Hippocampal formation (tissue), 2 donors: ENCODE results near the gene SYNDIG1.

Experiments
- DNase-seq, 2 donors: peaks; one replicate each; lab custom pipeline; 2025; lab: John Stamatoyannopoulos, UW

Gene SYNDIG1

DNA sequence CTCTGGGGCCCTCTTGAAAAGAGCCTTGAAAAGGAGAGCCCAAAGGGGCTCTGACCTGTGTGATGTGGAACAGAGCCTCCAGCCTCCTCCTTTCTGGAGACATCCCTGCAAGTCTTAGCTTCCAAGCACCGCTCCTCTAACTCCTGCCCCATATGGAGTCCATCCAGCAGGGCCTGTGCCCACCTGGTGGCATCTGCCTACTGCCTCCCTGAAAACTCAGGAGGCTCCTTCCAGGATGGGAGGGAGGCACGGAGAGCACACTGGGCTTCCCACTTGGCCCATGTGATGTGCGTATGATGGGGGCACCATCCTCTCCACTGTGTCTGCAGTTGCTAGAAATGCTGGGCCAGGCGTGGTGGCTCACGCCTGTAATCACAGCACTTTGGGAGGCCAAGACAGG lies 98.1 kb downstream of the SYNDIG1 start:
- no peak for DNase-seq

DNA sequence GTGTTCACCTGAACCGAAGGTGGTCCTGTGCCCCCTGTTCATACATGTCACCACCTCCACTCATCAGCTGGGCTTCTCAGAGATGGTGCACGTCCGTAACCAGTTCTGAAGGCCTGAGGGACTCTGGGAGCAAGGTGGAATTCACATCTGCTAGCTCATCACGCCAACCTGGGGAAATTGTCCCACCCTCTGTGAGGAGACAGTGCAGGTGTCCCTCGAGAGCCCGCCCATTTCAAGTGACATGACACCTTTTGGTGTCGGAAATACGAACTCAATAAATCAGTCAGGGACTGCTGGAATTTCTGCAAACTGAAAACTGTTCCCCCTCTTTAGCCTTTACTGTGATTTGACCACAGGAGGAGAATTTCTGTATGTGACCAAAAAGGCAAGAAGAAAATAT lies 99.4 kb downstream of the SYNDIG1 start:
- DNase-seq = no peak

DNA sequence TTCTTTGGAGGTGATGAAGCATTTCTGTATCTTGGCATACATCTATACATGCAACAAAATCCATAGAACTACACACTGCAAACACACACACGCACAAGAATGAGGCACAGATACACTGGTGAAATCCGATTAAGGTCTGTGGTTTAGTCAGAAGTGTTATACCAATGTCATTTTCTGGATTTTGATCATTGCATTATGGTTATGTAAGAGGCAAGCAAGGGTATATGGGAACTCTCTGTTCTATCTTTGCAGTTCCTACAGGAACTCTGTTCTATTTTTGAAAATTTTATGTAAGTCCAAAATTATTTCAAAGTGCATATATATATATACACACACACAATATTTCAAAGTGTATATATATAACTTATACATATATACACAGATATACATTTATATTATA lies 101.7 kb downstream of the SYNDIG1 start:
- DNase-seq = no peak

DNA sequence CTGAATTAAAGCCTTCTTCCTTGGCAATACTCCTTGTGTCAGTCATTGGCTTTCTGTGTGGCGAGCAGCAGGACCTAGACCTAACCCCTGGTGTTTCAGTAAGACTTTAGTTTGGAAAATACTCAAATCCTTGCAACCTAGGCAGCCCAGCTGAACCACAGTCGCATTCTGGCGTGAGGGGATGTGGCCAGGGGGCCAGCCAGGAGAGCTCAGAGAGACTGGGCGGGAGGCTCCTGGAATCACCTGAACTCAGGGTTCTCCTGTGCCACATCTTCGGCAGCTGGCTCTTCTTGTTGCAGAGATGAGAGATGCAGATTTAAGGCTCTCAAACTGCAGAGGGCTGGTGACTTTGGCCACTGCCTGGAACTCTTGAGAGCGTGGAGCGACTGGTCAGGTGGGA lies 102.7 kb downstream of the SYNDIG1 start:
- DNase-seq = no peak

DNA sequence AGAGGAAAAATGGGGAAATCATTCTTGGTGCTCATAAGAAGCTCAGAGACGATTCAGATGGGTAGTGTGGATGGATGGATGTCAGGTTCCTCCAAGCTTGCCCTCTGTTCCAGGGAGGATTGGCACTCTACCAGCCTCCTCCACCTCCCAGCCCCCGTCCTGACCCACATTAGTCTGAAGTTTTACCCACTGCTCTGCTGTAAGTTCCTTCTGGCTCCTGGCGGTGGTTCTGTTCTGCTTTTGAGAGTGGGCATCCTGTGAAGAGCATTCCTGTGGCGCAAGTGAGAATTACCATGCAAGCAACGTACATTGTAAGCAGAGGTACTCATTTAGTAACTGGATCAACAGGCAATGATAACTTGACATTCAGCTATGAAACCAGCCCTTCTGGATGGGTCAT lies 103.4 kb downstream of the SYNDIG1 start:
- DNase-seq = no peak

DNA sequence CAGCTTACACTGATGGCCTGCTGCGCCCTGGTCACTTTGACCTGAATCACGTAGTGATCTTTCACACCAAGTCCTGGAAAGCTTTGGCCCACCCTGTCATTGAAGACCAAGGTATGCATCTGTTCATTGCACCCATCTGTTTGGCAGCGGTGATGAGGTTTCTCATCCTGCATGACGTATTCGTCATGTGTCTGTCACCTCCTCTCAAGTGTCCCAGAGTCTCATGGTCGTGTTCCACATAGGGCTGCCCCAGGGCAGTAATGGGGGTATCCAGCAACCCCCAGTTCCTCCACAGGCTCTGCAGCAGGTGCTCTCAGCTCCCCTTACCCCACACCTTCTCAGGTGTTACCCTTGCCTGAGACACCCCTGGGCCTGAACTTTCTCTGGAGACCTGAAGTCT lies 104.1 kb downstream of the SYNDIG1 start:
- no peak for DNase-seq

DNA sequence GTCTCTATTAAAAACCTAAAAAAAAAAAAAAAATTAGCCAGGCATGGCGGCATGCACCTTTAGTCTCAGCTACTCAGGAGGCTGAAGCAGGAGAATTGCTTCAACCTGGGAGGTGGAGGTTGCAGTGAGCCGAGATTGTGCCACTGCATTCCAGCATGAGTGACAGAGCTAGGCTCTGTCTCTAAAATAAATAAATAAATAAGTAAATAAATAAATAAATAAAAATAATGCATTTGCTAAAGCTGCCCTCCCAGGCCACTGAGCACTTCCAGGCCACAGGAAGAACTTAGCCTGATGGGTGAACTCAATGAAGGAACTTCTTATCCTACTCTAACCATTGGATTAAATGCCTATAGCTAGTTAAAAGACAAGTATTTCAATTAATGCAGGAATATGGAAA lies 104.9 kb downstream of the SYNDIG1 start:
- DNase-seq = no peak

DNA sequence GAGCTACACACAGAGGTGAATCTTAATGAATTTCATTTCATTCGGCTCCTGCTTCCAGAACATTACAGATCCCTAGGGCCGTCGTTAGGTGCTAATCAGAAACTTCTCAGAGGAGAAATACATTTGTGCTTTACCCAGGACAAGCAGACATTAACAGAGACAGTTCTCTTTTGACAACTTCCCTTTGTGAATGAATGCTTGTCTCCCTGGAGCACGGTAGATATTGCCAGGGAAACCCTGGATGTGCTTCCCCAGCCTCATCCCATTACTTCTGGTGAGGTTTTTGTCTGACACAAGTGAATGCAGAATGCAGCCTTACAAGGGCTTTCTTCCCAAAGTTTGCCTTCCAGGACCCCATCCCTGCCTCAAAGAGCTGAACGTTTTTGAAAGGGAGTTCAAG lies 105.4 kb downstream of the SYNDIG1 start:
- no peak for DNase-seq

DNA sequence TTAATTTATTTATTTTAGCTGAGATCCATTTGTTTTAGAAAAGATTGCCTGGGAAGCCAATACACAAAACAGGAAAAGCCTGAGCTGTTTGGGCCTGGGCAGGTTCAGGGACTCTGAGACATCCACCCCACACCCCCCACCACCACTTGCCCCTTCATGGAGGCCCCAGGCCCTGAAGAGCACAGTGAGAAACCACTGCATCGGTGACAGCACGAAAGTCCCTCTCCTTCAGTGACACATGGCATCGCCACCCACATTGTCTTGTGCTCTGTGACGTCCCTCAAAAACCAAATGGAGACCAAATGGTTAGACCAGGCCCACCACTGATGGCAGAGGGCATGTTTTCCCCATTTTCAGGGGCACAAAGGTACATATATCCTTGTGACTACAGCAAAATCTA lies 106.4 kb downstream of the SYNDIG1 start:
- DNase-seq = no peak

DNA sequence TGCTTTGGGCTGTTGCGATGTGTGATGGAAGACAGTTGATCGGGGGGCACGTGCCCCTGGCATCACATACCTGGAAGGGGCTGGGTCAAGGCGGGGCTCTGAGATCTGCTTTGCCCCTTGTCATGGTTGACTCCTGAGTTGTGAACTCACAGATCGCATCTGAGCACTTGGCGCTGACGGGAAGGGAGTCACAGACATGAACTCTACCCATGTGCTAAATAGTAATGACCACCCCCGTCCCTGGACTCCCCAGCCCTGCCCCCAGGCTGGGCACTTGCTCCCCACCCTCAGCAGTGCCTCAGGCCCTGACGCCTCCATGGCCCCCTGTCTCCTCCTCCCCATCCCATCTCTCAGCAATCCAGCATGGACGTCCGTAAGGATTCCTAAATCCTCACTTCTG lies 107.0 kb downstream of the SYNDIG1 start:
- no peak for DNase-seq

DNA sequence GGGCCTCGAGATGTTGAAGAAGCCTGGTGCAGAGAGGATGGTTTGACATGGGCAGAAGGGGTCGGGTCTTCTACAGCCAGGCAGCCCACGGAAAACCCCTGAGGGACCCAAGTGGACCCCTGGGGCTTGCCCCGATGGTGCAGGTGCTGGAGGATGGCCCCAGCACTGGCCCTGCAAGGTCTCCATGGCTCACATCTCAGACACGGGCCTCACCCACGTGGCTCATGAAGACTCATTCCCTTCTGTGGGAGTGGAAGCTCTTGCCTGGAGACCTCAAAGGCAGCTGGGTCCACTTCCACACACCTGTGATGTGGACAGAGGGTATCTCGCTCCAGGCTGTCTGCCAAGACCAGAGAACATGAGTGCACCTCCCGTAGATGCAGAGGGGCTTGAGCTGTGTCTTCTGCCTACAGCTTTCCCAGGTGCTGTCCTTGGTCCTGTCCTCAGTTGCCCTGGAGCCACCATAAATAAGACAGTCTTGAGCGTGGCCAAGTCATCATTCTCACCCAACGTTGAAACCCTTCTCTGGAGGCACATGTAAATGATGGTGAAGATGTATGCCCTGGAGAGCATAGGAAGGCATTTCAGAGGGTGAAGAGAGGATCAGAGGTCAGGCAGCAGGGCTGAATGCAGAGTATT lies 108.0 kb downstream of the SYNDIG1 start:
- no peak for DNase-seq

DNA sequence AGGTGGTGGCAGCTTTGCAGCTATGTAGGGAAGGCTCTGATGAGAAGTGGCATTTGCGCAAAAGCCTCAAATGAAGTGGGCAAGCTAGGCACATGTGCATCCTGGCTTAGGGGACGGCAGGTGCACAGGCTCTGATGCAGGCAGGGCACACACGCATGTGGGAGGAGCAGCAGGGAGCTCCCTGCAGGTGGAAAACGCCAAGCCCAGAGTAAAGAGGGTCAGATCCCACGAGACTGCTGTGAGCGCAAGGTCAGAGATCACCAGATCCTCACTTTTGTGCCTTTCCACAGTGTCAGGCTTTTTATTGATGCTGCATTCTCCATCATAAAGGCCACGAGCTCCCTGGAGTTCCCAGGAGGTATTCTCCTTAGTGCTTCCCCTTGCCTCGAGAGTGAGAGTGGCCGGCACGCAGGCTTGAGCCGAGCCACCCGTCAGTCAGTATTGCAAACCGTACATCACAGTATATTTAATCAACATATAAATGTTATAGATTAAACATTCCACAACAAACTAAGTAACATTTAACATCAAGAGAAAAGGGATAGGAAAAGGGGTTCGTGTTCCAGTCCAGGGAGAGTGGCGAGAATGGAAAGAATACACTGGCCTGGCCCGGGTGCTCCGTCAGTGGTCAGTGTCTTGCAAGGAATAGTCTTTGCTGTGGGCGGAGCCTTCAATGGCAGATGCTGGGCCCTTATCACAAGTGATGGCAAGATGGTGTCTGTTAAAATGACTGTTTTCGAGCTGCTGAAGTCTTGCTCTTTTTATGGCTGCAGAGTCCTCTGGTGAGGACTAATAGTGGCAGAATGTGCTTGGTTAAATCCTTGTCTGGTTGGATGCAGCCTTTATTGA lies 109.4 kb downstream of the SYNDIG1 start:
- DNase-seq = no peak

DNA sequence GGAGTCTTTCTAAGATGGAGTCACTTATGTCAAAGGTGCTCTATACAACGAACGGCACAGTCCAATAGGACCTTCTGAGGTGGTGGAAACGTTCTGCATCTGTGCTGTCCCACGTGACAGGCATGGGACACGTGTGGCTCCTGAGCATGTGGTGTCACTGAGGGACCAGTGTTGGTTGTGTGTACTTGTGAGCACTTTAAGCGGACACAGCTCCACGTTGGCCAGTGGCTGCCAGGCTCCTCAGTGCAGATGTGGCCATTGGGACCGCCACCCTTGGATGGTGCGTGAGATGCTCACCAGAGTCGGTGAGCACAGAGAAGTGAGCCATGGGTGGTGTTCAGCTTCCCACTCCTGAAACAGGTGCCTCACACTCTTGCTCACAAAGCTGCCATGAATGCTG lies 110.0 kb downstream of the SYNDIG1 start:
- no peak for DNase-seq

DNA sequence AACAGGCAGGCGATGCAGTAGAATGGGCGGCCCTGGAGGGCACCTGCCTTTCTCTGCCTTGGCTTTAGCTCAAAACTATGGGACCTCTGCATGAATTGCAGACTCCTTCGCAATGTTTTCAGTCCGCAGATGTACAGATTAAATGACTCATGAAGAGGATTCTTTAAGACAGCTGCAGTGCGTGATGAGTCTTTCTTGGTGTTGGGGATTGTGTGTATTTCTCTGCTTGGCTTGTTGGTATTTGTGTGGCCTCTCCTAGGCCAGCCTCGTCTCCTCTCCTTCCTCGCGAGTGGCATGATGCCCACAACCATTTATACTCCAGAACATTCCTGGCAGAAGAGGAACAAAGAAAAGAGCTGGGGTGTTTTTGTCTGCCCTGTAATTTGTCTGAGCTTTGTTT lies 110.6 kb downstream of the SYNDIG1 start:
- no peak for DNase-seq

DNA sequence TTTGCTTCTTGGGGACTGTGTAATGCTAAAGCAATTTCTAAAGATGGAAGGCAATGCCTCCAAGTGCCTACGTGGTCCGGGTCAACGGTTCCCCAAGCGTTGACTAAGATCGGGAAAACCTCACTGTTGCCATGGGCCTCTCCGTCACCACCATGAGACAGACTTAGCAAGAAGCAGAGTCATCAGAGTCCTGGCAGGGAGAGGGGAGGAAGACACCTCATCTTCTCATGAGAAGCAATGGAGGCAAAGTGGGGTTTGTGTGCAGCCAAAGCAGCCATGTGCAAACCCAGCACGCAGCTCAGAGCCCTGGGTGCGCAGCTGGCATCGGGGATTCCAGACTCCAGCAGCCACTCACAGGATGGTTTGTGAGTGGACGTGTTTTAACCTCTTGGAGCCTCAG lies 111.4 kb downstream of the SYNDIG1 start:
- DNase-seq = no peak

DNA sequence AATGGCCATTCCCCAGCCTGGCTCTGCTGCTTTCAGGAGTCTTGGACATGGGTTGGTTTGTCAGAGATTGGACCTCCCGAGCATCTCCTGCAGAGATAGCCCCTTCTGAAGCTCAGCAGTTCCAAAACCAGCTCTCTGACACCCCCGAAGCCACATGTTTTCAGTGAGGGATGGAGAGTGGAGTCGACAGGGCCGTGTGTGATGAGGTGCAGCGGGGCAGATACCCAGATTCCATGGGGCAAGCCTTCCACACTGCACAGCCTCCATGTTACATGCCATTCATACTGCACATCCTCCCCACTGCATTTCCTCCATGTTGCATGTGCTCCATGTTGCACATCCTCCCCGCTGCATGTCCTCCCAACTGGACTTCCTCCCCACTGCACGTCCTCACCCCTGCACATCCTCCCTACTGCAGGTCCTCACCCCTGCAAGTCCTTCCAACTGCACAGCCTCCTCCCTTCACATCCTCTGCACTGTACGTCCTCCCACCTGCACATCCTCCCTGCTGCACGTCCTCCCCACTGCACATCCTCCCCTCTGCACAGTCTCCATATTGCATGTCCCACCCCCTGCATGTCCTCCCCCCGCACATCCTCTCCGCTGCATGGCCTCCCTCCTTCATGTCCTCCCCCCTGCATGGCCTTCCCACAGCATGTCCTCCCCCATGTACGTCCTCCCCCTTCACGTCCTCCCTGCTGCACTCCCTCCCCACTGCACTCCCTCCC lies 112.2 kb downstream of the SYNDIG1 start:
- DNase-seq = no peak

DNA sequence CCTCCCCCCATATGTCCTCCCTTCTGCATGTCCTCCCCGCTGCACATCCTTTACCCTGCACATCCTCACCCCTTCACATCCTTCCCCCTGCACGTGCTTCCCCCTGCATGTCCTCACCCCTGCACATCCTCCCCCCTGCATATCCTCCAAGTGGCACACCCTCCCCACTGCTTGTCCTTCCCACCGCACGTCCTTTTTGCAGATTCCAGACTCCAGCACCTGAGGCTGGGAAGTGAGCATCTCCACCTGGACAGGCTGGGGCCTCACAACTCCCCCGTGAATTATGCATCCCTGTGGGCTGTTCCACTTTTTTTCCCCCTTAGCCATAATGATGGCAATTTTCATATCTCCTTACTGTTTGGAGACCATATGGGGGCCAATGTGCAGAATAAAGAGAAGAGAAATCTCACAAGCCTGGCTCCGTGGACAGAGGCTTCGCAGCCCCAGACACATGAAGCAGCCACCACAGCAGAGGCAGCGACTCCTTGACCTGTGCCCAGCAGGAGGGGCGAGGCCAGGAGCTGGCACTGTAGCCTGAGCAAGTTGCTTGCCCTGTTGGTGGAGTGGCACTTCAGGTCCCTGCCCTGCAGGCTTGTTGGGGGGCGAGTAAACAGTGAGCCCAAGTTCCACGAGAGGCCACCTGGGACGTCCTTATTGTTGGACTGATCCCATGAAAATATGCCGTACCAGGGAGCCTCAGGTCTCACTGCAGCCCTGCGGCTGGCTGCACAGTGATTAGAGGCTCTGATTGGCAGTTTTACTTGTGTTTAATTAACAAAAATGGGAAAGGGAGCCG lies 113.1 kb downstream of the SYNDIG1 start:
- DNase-seq = no peak

DNA sequence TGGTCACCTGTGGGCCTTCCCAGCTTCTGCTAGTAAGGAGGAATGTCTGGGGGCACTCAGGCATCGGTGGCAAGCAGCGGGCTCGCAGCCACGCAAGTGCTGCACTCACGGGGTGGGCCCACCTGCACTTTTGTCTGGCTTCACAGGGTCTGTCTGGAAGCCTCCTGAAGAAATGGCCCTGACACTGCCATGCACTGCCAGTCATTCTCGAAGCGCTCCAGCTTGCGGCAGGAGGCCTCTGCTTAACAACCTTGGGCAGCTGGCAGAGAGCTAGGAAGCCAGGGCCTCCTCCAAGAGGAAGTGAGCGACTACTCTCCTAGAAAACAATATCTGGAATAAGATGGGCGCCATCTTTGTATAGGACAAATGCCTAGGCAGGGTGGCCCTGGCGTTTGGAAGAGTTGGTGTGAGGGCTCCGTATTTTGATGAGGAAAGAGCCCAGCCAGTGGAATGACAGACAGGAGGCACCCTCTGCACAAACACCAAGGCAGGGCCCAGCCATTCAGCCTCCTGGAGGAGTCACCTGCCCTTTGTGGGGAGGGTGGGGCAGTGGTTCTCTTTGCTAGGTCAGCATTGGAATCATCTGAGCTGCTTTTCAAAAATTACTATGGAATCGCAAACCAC lies 113.9 kb downstream of the SYNDIG1 start:
- no peak for DNase-seq

DNA sequence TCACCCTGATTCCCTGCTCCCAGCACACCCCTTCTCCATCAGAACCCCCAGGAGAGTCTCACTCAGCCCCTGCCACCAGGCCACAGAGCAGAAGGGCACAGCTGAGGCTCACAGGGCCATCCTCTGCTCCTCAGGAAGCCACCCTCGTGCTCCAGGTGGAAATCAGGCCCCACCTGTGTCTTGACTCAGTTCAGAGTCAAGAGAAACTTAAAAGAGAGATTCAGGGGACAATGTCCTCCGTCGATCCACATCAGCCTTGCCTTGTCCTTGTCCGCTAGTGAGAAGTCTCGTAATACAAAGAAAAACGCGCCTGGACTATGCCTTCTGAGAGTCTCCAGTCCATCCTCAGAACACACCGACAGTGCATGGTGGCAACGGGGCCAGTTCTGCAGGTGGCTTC lies 114.6 kb downstream of the SYNDIG1 start:
- no peak for DNase-seq

DNA sequence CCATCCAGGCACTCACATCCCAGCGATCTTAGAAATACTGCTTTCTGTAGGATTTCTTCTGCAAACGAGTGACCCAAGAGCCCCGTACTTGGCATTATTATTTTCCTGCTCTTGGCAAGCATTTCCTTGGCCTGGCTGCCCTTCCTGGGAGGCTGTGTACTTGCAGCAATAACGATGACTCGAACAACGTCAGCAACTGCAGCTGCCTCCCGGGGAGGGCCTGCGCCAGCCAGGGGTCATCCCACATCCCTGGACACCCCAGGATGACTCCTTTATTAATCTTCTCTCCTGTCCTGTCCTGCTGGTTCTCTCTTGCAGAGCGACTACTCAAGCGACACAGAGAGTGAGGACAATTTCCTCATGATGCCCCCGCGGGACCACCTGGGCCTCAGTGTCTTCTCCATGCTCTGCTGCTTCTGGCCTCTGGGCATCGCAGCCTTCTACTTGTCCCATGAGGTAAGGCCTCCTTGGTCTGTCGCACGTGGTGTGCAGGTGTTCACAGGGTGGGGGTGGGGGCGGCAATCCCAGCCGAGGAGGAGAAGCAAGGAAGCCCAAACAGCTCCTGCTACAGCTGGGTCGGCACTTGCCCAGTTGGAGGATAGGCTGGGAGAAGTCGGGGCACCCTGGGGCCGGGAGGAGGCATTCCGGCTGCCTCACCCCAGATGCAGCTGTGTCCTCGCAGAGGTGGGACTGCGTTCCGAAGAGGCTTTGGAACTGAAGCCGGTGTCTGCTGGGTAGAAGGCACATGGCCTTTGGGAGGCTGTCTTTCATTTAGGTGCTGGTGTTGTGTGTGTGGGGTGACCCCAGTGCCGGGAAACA lies 115.3 kb downstream of the SYNDIG1 start:
- DNase-seq = no peak
